Measurements from ENCODE around the gene PLIN4.

PLIN4 gene

DNA sequence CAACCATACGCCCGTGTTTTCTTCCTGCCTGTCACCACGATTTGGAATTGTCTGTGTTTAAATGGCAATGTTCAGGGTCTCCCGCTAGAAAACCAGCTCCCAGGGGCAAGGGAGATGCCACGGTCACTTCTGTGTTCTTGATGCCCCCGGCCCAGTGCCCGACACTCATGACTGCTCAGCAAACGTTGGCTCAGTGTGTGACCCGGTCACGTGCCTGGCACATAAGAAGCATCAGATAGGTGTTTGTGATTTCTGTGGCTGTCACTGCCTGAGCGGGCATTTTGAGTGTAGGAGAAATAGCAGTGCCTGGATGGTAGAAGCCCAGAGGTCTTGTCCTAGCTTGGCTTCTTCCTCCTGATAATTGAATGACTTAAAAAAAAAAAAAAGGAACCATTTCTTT, 30.7 kb downstream of the PLIN4 start:
- H3K36me3 ChIP-seq (ENCODE audit: insufficient read depth, low read length), result peaks cover 11% of the 10 kb centered on the region; the same call in 1 of the 2 replicates

DNA sequence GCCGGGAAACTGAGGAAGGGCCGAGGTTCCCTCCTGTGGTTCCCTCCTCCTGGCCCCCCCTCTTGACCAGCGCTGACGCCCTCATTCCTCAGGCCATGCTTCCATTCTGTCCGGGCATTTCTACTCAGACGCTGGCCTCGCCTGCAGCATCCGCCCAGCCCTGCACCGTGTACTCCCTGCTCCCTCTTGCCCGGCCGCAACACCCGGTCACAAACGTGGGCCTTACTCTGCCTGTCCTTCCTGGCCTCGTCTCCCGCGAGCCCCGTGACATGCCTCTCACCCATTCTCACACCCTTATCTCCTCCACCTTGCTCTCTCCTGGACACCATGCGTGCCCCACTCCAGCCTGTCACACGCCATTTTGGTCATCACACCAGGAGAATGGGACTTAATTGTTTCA, 34.9 kb downstream of the PLIN4 start:
- Histone ChIP-seq H3K27ac (no peak overlapping the region), H3K9me3 (ENCODE audit: low read depth, low read length) (no peaks in the 10 kb centered on the region), H3K36me3 (ENCODE audit: insufficient read depth, low read length) (peaks cover 2% of the 10 kb centered on the region; the same call in 1 of the 2 replicates), H3K9ac (ENCODE audit: insufficient read length) (no peak overlapping the region), H3K4me3 (no peak overlapping the region)
- TF ChIP-seq FOXP2 (optimal IDR thresholded peaks at IDR 0.05; ENCODE audit: control extremely low read depth, extremely low read length, insufficient read depth) (no peak), EZH2 (IDR thresholded peaks at IDR 0.05) (no peak), POLR2AphosphoS5 (IDR thresholded peaks at IDR 0.05; ENCODE audit: borderline replicate concordance, low read depth, low read length) (no peak)
- DNase-seq (ENCODE audit: low read depth, low spot score), result no peak

More for the DNA sequence above, 30.7 kb downstream of the PLIN4 start:
- Histone ChIP-seq H3K9ac (ENCODE audit: insufficient read length) (no peak overlapping the region), H3K4me3 (no peak overlapping the region), H3K9me3 (ENCODE audit: low read depth, low read length) (no peaks in the 10 kb centered on the region), H3K27ac (no peak overlapping the region)
- DNase-seq (ENCODE audit: low read depth, low spot score), result no peak
- TF ChIP-seq EZH2 (IDR thresholded peaks at IDR 0.05), result no peak
- TF ChIP-seq FOXP2 (optimal IDR thresholded peaks at IDR 0.05; ENCODE audit: control extremely low read depth, extremely low read length, insufficient read depth), result no peak
- no peak for TF ChIP-seq POLR2AphosphoS5 (IDR thresholded peaks at IDR 0.05; ENCODE audit: borderline replicate concordance, low read depth, low read length)

GRCh38 chr19:4482721-4483364, 35.4 kb downstream of the PLIN4 start:
- no peak overlapping the region for H3K27ac ChIP-seq
- H3K9ac ChIP-seq (ENCODE audit: insufficient read length), result no peak overlapping the region
- TF ChIP-seq FOXP2 (optimal IDR thresholded peaks at IDR 0.05; ENCODE audit: control extremely low read depth, extremely low read length, insufficient read depth), result no peak
- peaks cover 2% of the 10 kb centered on the region; the same call in 1 of the 2 replicates for H3K36me3 ChIP-seq (ENCODE audit: insufficient read depth, low read length)
- H3K4me3 ChIP-seq, result no peak overlapping the region
- DNase-seq (ENCODE audit: low read depth, low spot score), result no peak
- H3K9me3 ChIP-seq (ENCODE audit: low read depth, low read length), result no peaks in the 10 kb centered on the region

DNA sequence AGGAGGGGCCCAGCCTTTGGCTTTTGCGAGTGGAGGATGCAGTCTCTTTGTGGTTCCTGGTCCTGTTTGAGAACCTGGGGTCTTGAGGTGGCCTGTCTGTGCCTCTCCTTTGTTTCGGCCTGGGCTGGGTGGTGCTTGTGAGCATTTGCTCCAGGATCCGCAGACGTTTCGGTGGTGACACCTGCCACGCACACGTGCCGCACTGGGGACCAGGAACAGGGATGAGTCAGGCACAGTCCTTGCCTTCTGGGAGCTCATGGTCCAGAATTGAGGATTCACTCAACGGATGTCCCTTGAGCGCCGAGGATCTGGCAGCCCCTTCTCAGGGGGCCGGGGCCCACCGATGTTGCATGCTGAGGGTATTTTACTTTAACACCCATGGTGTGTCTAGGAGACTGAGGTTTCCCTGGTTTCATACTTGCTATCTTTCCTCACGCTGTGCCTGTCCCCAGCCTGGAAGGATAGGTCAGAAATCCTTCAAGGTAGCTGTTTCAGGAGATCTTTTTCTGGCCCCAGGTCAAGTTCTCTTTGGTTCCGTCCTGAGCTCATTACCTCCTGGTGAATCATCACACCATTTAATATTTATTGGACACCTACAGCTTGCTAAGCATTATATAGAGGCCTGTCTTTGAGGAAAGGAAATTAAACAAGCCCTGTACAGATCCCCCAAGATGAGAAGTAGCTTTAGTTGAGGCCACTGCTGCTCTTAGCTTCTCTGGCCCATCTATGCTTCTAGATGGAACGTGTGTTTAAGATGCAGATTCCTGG, 41.1 kb downstream of the PLIN4 start:
- H3K36me3 ChIP-seq (ENCODE audit: insufficient read depth, low read length), result peaks cover 19% of the 10 kb centered on the region; the same call in 1 of the 2 replicates
- TF ChIP-seq EZH2 (IDR thresholded peaks at IDR 0.05), result no peak
- TF ChIP-seq POLR2AphosphoS5 (IDR thresholded peaks at IDR 0.05; ENCODE audit: borderline replicate concordance, low read depth, low read length), result no peak
- no peak for TF ChIP-seq FOXP2 (optimal IDR thresholded peaks at IDR 0.05; ENCODE audit: control extremely low read depth, extremely low read length, insufficient read depth)
- no peak overlapping the region for H3K4me3 ChIP-seq
- no peak for DNase-seq (ENCODE audit: low read depth, low spot score)
- H3K9ac ChIP-seq (ENCODE audit: insufficient read length), result no peak overlapping the region
- H3K27ac ChIP-seq, result no peak overlapping the region
- H3K9me3 ChIP-seq (ENCODE audit: low read depth, low read length), result no peaks in the 10 kb centered on the region

GRCh38 chr19:4474514-4475022, 43.7 kb downstream of the PLIN4 start:
- no peak overlapping the region for H3K27ac ChIP-seq
- peak overlapping the region; percentile 51 for H3K9ac ChIP-seq (ENCODE audit: insufficient read length)
- 0 out of 2 replicates have a peak overlapping the region, but pooled peaks have one; percentile 18 for H3K4me3 ChIP-seq
- peaks cover 19% of the 10 kb centered on the region; the same call in 1 of the 2 replicates for H3K36me3 ChIP-seq (ENCODE audit: insufficient read depth, low read length)
- no peaks in the 10 kb centered on the region for H3K9me3 ChIP-seq (ENCODE audit: low read depth, low read length)
- TF ChIP-seq FOXP2 (optimal IDR thresholded peaks at IDR 0.05; ENCODE audit: control extremely low read depth, extremely low read length, insufficient read depth), result no peak
- no peak for TF ChIP-seq POLR2AphosphoS5 (IDR thresholded peaks at IDR 0.05; ENCODE audit: borderline replicate concordance, low read depth, low read length)
- TF ChIP-seq EZH2 (IDR thresholded peaks at IDR 0.05), result no peak
- DNase-seq (ENCODE audit: low read depth, low spot score), result no peak

DNA sequence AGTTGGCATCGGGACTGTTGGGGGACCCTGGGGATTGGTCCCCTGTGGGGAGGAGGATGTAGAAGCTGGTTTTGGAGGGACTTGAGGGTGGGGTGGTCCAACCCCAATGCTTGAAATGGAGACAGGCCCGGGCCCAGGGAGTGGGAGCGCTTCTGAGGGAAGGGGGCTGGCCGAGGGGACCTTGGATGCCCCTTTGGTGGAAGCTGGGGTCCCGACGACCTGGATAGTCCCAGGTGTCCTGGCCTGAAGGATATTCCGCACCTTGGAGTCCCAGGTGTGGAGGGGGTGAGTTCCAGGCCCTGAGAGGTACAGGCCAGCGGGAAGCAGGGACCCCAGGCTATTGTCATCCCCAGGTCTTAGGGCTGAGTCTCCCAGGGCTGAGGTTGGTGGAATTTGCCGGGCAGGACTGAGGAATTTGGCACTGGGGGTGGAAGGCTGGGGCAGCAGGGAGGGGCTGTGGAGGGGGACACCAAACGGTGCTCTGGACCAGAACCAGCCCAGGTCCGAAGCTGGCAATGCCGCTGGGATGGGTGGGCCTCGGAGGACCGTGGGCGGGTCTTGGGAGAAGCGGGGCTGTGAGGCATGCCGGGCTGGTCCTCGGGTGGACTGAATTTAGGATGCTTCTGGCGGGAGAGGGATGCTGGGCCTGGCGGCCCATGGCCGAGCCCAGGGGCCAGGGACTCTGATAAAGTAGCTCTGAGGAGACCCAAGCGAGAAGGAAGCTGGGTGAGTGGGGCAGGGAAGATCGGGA, 44.3 kb downstream of the PLIN4 start:
- Histone ChIP-seq H3K27ac (no peak overlapping the region), H3K36me3 (ENCODE audit: insufficient read depth, low read length) (peaks cover 19% of the 10 kb centered on the region; the same call in 1 of the 2 replicates), H3K9ac (ENCODE audit: insufficient read length) (peak overlapping the region; percentile 51), H3K4me3 (peak overlapping the region; percentile 94; the same call in 1 of the 2 replicates), H3K9me3 (ENCODE audit: low read depth, low read length) (no peaks in the 10 kb centered on the region)
- no peak for DNase-seq (ENCODE audit: low read depth, low spot score)
- no peak for TF ChIP-seq POLR2AphosphoS5 (IDR thresholded peaks at IDR 0.05; ENCODE audit: borderline replicate concordance, low read depth, low read length)
- TF ChIP-seq FOXP2 (optimal IDR thresholded peaks at IDR 0.05; ENCODE audit: control extremely low read depth, extremely low read length, insufficient read depth), result no peak

GRCh38 chr19:4473011-4473762, 45.1 kb downstream of the PLIN4 start:
- Histone ChIP-seq H3K9ac (ENCODE audit: insufficient read length) (peak overlapping the region; percentile 84), H3K36me3 (ENCODE audit: insufficient read depth, low read length) (peaks cover 19% of the 10 kb centered on the region; the same call in 1 of the 2 replicates), H3K4me3 (peak overlapping the region; percentile 94), H3K27ac (no peak overlapping the region), H3K9me3 (ENCODE audit: low read depth, low read length) (no peaks in the 10 kb centered on the region)
- TF ChIP-seq FOXP2 (optimal IDR thresholded peaks at IDR 0.05; ENCODE audit: control extremely low read depth, extremely low read length, insufficient read depth) (no peak), EZH2 (IDR thresholded peaks at IDR 0.05) (no peak), POLR2AphosphoS5 (IDR thresholded peaks at IDR 0.05; ENCODE audit: borderline replicate concordance, low read depth, low read length) (no peak)
- no peak for DNase-seq (ENCODE audit: low read depth, low spot score)

All from SK-N-MC (cell line).